Upper lobe of right lung (tissue), 1 donor: ENCODE data around the gene PLPP7. TPM values are rescaled to one million over a fixed set of nuclear protein-coding genes. Genes with fewer than 3 reads are reported as not detected.
"Not testable (repeated sequence)": the region's sequence is repeated elsewhere in the genome, so short reads cannot be mapped to it uniquely, and the experiment has no call there.

ENCODE experiments used
- ATAC-seq: fragments of 200-7000 bp; cut with Tn5 transposase; one replicate; pipeline ENCODE4 v1.9.1; 2020; ENCODE audit warnings: mild to moderate bottlenecking, moderate library complexity
- DNase-seq: peaks from one replicate; pipeline ENCODE4 v3.0.0-alpha.2; 2020
- H3K27ac ChIP-seq: fragments of 200-600 bp; one replicate; pipeline ENCODE4 v1.8.0; 2022
- H3K27me3 ChIP-seq: fragments of 200-600 bp; one replicate; pipeline ENCODE4 v1.8.0; 2022; ENCODE audit warnings: mild to moderate bottlenecking
- H3K36me3 ChIP-seq: fragments of 200-600 bp; one replicate; pipeline ENCODE4 v1.8.0; 2022
- H3K4me1 ChIP-seq: fragments of 200-600 bp; one replicate; pipeline ENCODE4 v1.8.0; 2022
- H3K4me3 ChIP-seq: fragments of 200-600 bp; one replicate; pipeline ENCODE4 v1.8.0; 2022; ENCODE audit warnings: mild to moderate bottlenecking
- H3K9me3 ChIP-seq: fragments of 200-600 bp; one replicate; pipeline ENCODE4 v1.8.0; 2022
- CTCF ChIP-seq: fragments of 200-600 bp; IDR thresholded peaks from one replicate; pipeline ENCODE4 v1.8.0; 2022; ENCODE audit warnings: antibody characterized with exemption
- intact Hi-C: fragments of 100-400 bp; cut with DNase I; formaldehyde crosslinking; loops from one replicate; pipeline ENCODE4 v1.11.0; 2022
- total RNA-seq: library from RNA; stranded (reverse); fragmentation: NEBNext Ultra II Directional; extraction: Animal tissue kit (Norgen Biotek cat#: 25700); gene quantifications from one replicate; pipeline ENCODE4 v1.2.1, GENCODE V29; 2021
- donor health status: DM: no; HTN: yes; CAD: no; lungs with severe emphysema.

PLPP7 gene
- total RNA-seq, 1 donor from 2014 or later = 1.5 TPM

- peak; percentile 54 for DNase-seq
- no peak for TF ChIP-seq CTCF
- H3K9me3 ChIP-seq = no peaks in the 10 kb centered on the region
- no peaks in the 10 kb centered on the region for H3K36me3 ChIP-seq
- no peaks in the 10 kb centered on the region for H3K4me1 ChIP-seq
- no peak overlapping the region for H3K27ac ChIP-seq
- H3K4me3 ChIP-seq = no peak overlapping the region
- intact Hi-C loops = no loop called here
- no peak for ATAC-seq
- no peaks in the 10 kb centered on the region for H3K27me3 ChIP-seq
Measured at GRCh38 chr9:131324736-131325679, 35.5 kb downstream of the PLPP7 start.

GRCh38 chr9:131329241-131329641 is 39.7 kb downstream of the PLPP7 start:
- H3K4me1 ChIP-seq = no peaks in the 10 kb centered on the region
- H3K9me3 ChIP-seq = no peaks in the 10 kb centered on the region
- TF ChIP-seq CTCF = no peak
- intact Hi-C loops = no loop called here
- DNase-seq = peak; percentile 58
- no peak for ATAC-seq
- H3K36me3 ChIP-seq = no peaks in the 10 kb centered on the region
- H3K27me3 ChIP-seq = no peaks in the 10 kb centered on the region
- H3K27ac ChIP-seq = no peak overlapping the region
- no peak overlapping the region for H3K4me3 ChIP-seq

GRCh38 chr9:131330814-131331600 is 41.5 kb downstream of the PLPP7 start:
- Histone ChIP-seq H3K9me3 (no peaks in the 10 kb centered on the region), H3K4me1 (no peaks in the 10 kb centered on the region), H3K36me3 (no peaks in the 10 kb centered on the region), H3K27ac (no peak overlapping the region), H3K27me3 (no peaks in the 10 kb centered on the region), H3K4me3 (no peak overlapping the region)
- DNase-seq = peak; percentile 28
- intact Hi-C loops = loop anchor here (5.0 kb wide), 1 partner anchor 154 kb away; no protein-coding TSS in a partner anchor
- no peak for TF ChIP-seq CTCF
- no peak for ATAC-seq

GRCh38 chr9:131331996-131332395 is 42.5 kb downstream of the PLPP7 start:
- intact Hi-C loops = loop anchor here (5.0 kb wide), 1 partner anchor 155 kb away; no protein-coding TSS in a partner anchor
- not testable (repeated sequence) for H3K4me3 ChIP-seq, H3K27me3 ChIP-seq, DNase-seq, H3K9me3 ChIP-seq, H3K36me3 ChIP-seq, H3K27ac ChIP-seq, H3K4me1 ChIP-seq, ATAC-seq

- no peak for TF ChIP-seq CTCF
- ATAC-seq (no peak), DNase-seq (peak; percentile 47)
- Histone ChIP-seq H3K4me1 (no peaks in the 10 kb centered on the region), H3K36me3 (no peaks in the 10 kb centered on the region), H3K9me3 (no peaks in the 10 kb centered on the region), H3K27ac (no peak overlapping the region), H3K4me3 (no peak overlapping the region), H3K27me3 (no peaks in the 10 kb centered on the region)
- intact Hi-C loops = loop anchor here (5.0 kb wide), 1 partner anchor 157 kb away; no protein-coding TSS in a partner anchor
Measured at GRCh38 chr9:131333771-131334628, 44.5 kb downstream of the PLPP7 start.
